NB4 (cell line): Measurements from ENCODE around the gene DIRAS1.

Experiments
- CTCF ChIP-seq: IDR thresholded peaks from one replicate; pipeline ENCODE4 v1.5.1; 2012; ENCODE audit warnings: low read depth, low read length
- MYC ChIP-seq: IDR thresholded peaks from 2 replicates; pipeline ENCODE4 v1.6.1; 2011; ENCODE audit warnings: low read depth, low read length
- POLR2A ChIP-seq: IDR thresholded peaks from 2 replicates; pipeline ENCODE4 v1.6.1; 2011; ENCODE audit warnings: mild to moderate bottlenecking; ENCODE audit not compliant: insufficient read length; ENCODE audit errors: extremely low read depth
- TF ChIP-seq, protein P1 (sequence below): IDR thresholded peaks from 2 replicates; pipeline ENCODE4 v1.6.1; 2011; ENCODE audit warnings: low read depth, low read length

DNA sequence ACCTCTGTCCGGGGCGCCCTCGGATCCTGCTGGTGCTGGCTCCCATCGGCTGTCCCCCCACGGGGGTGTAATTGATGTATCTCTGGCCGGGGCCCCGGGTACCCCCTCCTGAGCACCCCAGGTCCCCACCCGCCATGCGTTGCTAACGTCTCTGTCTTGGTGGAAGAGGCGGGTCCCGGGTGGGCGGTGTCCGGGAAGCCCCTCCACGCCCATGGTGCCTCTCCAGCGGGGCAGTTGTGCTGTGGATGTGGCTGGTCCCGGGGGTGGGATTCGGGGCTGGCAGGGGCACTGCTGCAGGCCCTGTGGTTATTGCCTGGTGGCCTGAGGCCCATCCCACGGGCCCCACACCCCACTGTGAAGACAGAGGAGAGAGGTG lies 4.9 kb downstream of the DIRAS1 start:
- no peak for TF ChIP-seq CTCF
- TF ChIP-seq POLR2A, result no peak
- TF ChIP-seq, protein P1, sequence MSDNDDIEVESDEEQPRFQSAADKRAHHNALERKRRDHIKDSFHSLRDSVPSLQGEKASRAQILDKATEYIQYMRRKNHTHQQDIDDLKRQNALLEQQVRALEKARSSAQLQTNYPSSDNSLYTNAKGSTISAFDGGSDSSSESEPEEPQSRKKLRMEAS, result no peak
- no peak for TF ChIP-seq MYC
